HepG2 (cell line): ENCODE data around the gene PIP4K2C. TPM values are rescaled to one million over a fixed set of nuclear protein-coding genes. Genes with fewer than 3 reads are reported as not detected.

Experiments used
- ATAC-seq: fragments of 200-7000 bp; cut with Tn5 transposase; 3 replicates; pipeline ENCODE4 v1.9.1; 2020; ENCODE audit warnings: mild to moderate bottlenecking, moderate library complexity
- BruUV-seq: library from RNA; stranded (reverse); fragments of 400-500 nt; replicated peaks from 2 replicates; lab custom pipeline; 2021; lab: Mats Ljungman, UMichigan
- CTCF ChIA-PET: fragments of 300-600 bp; formaldehyde crosslinking; extraction: SDS; loops from one replicate; lab custom pipeline; 2021; ENCODE audit warnings: low total read pairs, inconsistent platforms, low intra/inter-chr PET ratio; lab: Yijun Ruan, JAX
- POLR2A ChIA-PET: fragments of 350-600 bp; sonication (Branson Sonifier 250); formaldehyde crosslinking; loops from one replicate; lab custom pipeline; 2020; ENCODE audit warnings: antibody characterized with exemption, inconsistent platforms; lab: Yijun Ruan, JAX
- DNase-seq: peaks from one replicate; pipeline ENCODE4 v3.0.0-alpha.2; 2015; ENCODE audit warnings: low spot score
- FAIRE-seq: peaks from 3 replicates; lab custom pipeline; 2011; peaks lifted over from hg19 to GRCh38; lab: Jason Lieb, UNC
- H2AFZ ChIP-seq: one replicate; pipeline ENCODE4 v1.6.1; 2011; ENCODE audit warnings: low read length, inconsistent platforms
- H3K27ac ChIP-seq: fragments of 300-600 bp; 3 replicates; pipeline ENCODE4 v1.8.0; 2011; ENCODE audit warnings: mixed run types, mild to moderate bottlenecking, mixed read lengths, low read length, inconsistent platforms; ENCODE audit not compliant: insufficient read depth; ENCODE audit errors: extremely low read length
- H3K27me3 ChIP-seq, 2 experiments: fragments of 200-600 bp in 1 of 2; 2 replicates in 1 of 2; 3 replicates in 1 of 2; pipeline versions ENCODE4 v1.6.0 to v1.8.0; 2011; ENCODE audit warnings: low read length in 2 of 2, mild to moderate bottlenecking in 2 of 2, moderate library complexity in 2 of 2, inconsistent platforms in 1 of 2; ENCODE audit not compliant: insufficient read depth in 2 of 2, control insufficient read depth in 1 of 2
- H3K36me3 ChIP-seq, 2 experiments: fragments of 200-600 bp in 1 of 2; replicated peaks in 1 of 2; 2 replicates in 1 of 2; 3 replicates in 1 of 2; pipeline versions ENCODE4 v1.5.1 to v1.8.0; 2011; ENCODE audit warnings: low read length in 2 of 2, inconsistent platforms in 1 of 2; ENCODE audit not compliant: insufficient read depth in 2 of 2, control insufficient read depth in 1 of 2
- H3K4me1 ChIP-seq: 2 replicates; pipeline ENCODE4 v1.5.1; 2012; ENCODE audit warnings: low read length, inconsistent platforms; ENCODE audit not compliant: insufficient read depth
- H3K4me2 ChIP-seq: 2 replicates; pipeline ENCODE4 v1.6.0; 2011; ENCODE audit warnings: low read depth, low read length, inconsistent platforms
- H3K4me3 ChIP-seq, 3 experiments: fragments of 200-600 bp in 1 of 3; sonication (generic), shearing (Covaris generic) in 1 of 3; replicated peaks in 1 of 3; 2 replicates each; pipeline ENCODE4 v1.5.1; 2011 to 2016; ENCODE audit warnings: low read length in 3 of 3, inconsistent platforms in 2 of 3, low read depth in 2 of 3, mild to moderate bottlenecking in 2 of 3, control low read depth in 1 of 3, mixed read lengths in 1 of 3; ENCODE audit not compliant: insufficient read depth in 1 of 3
- H3K79me2 ChIP-seq: one replicate; pipeline ENCODE4 v1.6.1; 2011; ENCODE audit warnings: low read length, inconsistent platforms; ENCODE audit not compliant: insufficient read depth
- H3K9ac ChIP-seq: 2 replicates; pipeline ENCODE4 v1.6.0; 2011; ENCODE audit warnings: mild to moderate bottlenecking, low read depth, low read length, inconsistent platforms; ENCODE audit not compliant: insufficient read depth
- H3K9me3 ChIP-seq: 2 replicates; pipeline ENCODE4 v1.5.1; 2012; ENCODE audit warnings: mild to moderate bottlenecking, low read length
- H4K20me1 ChIP-seq: 2 replicates; pipeline ENCODE4 v1.6.0; 2011; ENCODE audit warnings: inconsistent platforms, mild to moderate bottlenecking, low read length, moderate library complexity; ENCODE audit not compliant: insufficient read depth
- EHMT2 ChIP-seq: fragments of 200-600 bp; sonication (generic); IDR thresholded peaks from 2 replicates; pipeline ENCODE4 v1.7.0; 2017; ENCODE audit warnings: antibody characterized with exemption, low read depth, low read length, borderline replicate concordance
- HMG20A ChIP-seq: IDR thresholded peaks from 2 replicates; pipeline ENCODE4 v1.6.1; 2016; ENCODE audit warnings: borderline replicate concordance
- JUN ChIP-seq: sonication (generic); formaldehyde crosslinking; IDR thresholded peaks from 2 replicates; pipeline ENCODE4 v1.4.0; 2020; ENCODE audit warnings: mild to moderate bottlenecking, missing genetic modification reagents
- MIER3 ChIP-seq: IDR thresholded peaks from 2 replicates; pipeline ENCODE4 v1.6.1; 2016; ENCODE audit warnings: missing compliant biosample characterization, borderline replicate concordance
- SOX13 ChIP-seq, 3 experiments: fragments of 450-650 bp in 1 of 3; sonication (generic) in 1 of 3; formaldehyde crosslinking in 1 of 3; IDR thresholded peaks in 2 of 3; conservative IDR thresholded peaks in 1 of 3; 2 replicates each; pipeline versions ENCODE4 v1.5.0 to v1.6.1; 2016 to 2020; ENCODE audit warnings: antibody characterized with exemption in 1 of 3, mild to moderate bottlenecking in 1 of 3, missing compliant biosample characterization in 1 of 3, missing genetic modification reagents in 1 of 3, moderate library complexity in 1 of 3
- TBP ChIP-seq: sonication (generic); formaldehyde crosslinking; IDR thresholded peaks from 2 replicates; pipeline ENCODE4 v1.5.0; 2020; ENCODE audit warnings: missing genetic modification reagents
- ZIK1 ChIP-seq: sonication (generic); formaldehyde crosslinking; IDR thresholded peaks from 2 replicates; pipeline ENCODE4 v1.5.0; 2020; ENCODE audit warnings: mild to moderate bottlenecking, low read depth, missing genetic modification reagents, borderline replicate concordance
- ZNF629 ChIP-seq: sonication (generic); formaldehyde crosslinking; conservative IDR thresholded peaks from 2 replicates; pipeline ENCODE4 v1.5.0; 2020; ENCODE audit warnings: missing genetic modification reagents
- ZNF670 ChIP-seq: sonication (generic); formaldehyde crosslinking; IDR thresholded peaks from 2 replicates; pipeline ENCODE4 v1.8.0; 2022; ENCODE audit warnings: mild to moderate bottlenecking, missing genetic modification reagents, borderline replicate concordance
- ZNF768 ChIP-seq: sonication (generic); formaldehyde crosslinking; IDR thresholded peaks from 2 replicates; pipeline ENCODE4 v1.4.0; 2020; ENCODE audit warnings: missing genetic modification reagents
- WGBS: methylation state at CpG from one replicate; pipeline ENCODE4 v1.1.6; 2017; ENCODE audit warnings: low lambda C conversion rate; 5-methylcytosine and 5-hydroxymethylcytosine counted together
- in situ Hi-C: cut with HindIII; loops from 2 replicates; pipeline ENCODE4 v1.10.0; 2017; ENCODE audit warnings: low pct_unique_long_range_greater_than_20kb; ENCODE audit not compliant: extremely low pct_ligation_motif_present
- intact Hi-C: fragments of 100-400 bp; cut with micrococcal nuclease; formaldehyde crosslinking; loops from one replicate; pipeline ENCODE4 v1.10.0; 2022; ENCODE audit not compliant: unreplicated experiment
- polyA plus RNA-seq, 8 experiments: library from polyadenylated mRNA; depleted of rRNA in 3 of 8; stranded (reverse) in 7 of 8; unstranded in 1 of 8; fragments of >200 nt; fragmentation: Illumina TruSeq in 4 of 8; extraction: Trizol in 4 of 8; gene quantifications; 2 replicates each; pipeline versions ENCODE4 v1.2.1 to v1.2.3, GENCODE V29; 2011 to 2016; ENCODE audit warnings: low read depth in 4 of 8, missing spikeins in 1 of 8, mixed read lengths in 1 of 8; ENCODE audit not compliant: insufficient read depth in 1 of 8
- total RNA-seq, 5 experiments: library from RNA; depleted of rRNA; stranded (reverse); fragments of >200 nt; fragmentation: Illumina TruSeq; extraction: Trizol; gene quantifications; 2 replicates each; pipeline ENCODE4 v1.2.3, GENCODE V29; 2016; ENCODE audit warnings: low read depth in 1 of 5
- TF ChIP-seq, protein P1 (sequence below): sonication (generic); formaldehyde crosslinking; IDR thresholded peaks from 2 replicates; pipeline ENCODE4 v1.8.1; 2023; ENCODE audit warnings: mild to moderate bottlenecking, missing genetic modification reagents, borderline replicate concordance
- TF ChIP-seq, protein P2 (sequence below): sonication (generic); formaldehyde crosslinking; IDR thresholded peaks from 2 replicates; pipeline ENCODE4 v1.4.0; 2020; ENCODE audit warnings: missing genetic modification reagents, mild to moderate bottlenecking, borderline replicate concordance
- TF ChIP-seq, protein P3 (sequence below): IDR thresholded peaks from 2 replicates; pipeline ENCODE4 v1.6.1; 2016
- TF ChIP-seq, protein P4 (sequence below): sonication (generic); formaldehyde crosslinking; IDR thresholded peaks from 2 replicates; pipeline ENCODE4 v1.4.0; 2020; ENCODE audit warnings: missing genetic modification reagents, borderline replicate concordance

PIP4K2C gene
- total and polyA plus RNA-seq, 2 of the 13 experiments (the other 11 are each of a cell fraction or from before 2014, with no cell fraction given): 23.3 to 26.4 TPM

DNA sequence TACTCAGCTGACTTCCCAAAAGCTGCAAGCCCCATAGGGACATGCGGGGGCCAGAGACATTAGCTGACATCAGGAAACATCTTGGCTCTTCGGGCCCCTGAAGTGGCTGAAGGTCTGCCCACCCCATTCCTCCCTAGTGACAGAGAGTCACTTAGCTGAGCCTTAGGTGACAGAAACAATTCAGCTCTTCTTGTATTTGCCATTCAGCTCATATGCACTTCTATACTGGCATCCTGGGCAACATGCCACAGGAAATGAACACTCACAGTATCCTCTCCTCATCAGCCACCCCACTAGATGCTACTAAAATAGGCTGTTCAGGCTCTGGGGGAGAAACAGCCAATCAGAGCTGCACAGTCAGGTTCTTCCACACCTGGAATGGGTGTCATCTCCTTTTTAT is 47.4 kb upstream of the PIP4K2C start:
- in situ Hi-C loops: no loop called here
- TF ChIP-seq, protein P1, sequence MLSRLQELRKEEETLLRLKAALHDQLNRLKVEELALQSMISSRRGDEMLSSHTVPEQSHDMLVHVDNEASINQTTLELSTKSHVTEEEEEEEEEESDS: no peak
- TF ChIP-seq MIER3 (CRISPR knock-in tag): no peak
- TF ChIP-seq TBP (CRISPR knock-in tag): no peak
- TF ChIP-seq ZIK1 (CRISPR knock-in tag): no peak
- TF ChIP-seq, protein P2, sequence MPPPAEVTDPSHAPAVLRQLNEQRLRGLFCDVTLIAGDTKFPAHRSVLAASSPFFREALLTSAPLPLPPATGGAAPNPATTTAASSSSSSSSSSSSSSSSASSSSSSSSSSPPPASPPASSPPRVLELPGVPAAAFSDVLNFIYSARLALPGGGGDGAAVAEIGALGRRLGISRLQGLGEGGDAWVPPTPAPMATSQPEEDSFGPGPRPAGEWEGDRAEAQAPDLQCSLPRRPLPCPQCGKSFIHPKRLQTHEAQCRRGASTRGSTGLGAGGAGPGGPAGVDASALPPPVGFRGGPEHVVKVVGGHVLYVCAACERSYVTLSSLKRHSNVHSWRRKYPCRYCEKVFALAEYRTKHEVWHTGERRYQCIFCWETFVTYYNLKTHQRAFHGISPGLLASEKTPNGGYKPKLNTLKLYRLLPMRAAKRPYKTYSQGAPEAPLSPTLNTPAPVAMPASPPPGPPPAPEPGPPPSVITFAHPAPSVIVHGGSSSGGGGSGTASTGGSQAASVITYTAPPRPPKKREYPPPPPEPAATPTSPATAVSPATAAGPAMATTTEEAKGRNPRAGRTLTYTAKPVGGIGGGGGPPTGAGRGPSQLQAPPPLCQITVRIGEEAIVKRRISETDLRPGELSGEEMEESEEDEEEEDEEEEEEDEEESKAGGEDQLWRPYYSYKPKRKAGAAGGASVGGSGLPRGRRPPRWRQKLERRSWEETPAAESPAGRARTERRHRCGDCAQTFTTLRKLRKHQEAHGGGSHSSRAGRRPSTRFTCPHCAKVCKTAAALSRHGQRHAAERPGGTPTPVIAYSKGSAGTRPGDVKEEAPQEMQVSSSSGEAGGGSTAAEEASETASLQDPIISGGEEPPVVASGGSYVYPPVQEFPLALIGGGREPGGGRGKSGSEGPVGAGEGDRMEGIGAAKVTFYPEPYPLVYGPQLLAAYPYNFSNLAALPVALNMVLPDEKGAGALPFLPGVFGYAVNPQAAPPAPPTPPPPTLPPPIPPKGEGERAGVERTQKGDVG (CRISPR knock-in tag): no peak
- TF ChIP-seq HMG20A (CRISPR knock-in tag): no peak
- no peak for TF ChIP-seq ZNF629 (CRISPR knock-in tag)
- TF ChIP-seq ZNF670 (CRISPR knock-in tag): no peak
- TF ChIP-seq ZNF768 (CRISPR knock-in tag): no peak
- no peak for TF ChIP-seq EHMT2
- TF ChIP-seq JUN: no peak
- TF ChIP-seq, protein P3, sequence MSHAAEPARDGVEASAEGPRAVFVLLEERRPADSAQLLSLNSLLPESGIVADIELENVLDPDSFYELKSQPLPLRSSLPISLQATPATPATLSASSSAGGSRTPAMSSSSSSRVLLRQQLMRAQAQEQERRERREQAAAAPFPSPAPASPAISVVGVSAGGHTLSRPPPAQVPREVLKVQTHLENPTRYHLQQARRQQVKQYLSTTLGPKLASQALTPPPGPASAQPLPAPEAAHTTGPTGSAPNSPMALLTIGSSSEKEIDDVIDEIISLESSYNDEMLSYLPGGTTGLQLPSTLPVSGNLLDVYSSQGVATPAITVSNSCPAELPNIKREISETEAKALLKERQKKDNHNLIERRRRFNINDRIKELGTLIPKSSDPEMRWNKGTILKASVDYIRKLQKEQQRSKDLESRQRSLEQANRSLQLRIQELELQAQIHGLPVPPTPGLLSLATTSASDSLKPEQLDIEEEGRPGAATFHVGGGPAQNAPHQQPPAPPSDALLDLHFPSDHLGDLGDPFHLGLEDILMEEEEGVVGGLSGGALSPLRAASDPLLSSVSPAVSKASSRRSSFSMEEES: no peak
- TF ChIP-seq, protein P4, sequence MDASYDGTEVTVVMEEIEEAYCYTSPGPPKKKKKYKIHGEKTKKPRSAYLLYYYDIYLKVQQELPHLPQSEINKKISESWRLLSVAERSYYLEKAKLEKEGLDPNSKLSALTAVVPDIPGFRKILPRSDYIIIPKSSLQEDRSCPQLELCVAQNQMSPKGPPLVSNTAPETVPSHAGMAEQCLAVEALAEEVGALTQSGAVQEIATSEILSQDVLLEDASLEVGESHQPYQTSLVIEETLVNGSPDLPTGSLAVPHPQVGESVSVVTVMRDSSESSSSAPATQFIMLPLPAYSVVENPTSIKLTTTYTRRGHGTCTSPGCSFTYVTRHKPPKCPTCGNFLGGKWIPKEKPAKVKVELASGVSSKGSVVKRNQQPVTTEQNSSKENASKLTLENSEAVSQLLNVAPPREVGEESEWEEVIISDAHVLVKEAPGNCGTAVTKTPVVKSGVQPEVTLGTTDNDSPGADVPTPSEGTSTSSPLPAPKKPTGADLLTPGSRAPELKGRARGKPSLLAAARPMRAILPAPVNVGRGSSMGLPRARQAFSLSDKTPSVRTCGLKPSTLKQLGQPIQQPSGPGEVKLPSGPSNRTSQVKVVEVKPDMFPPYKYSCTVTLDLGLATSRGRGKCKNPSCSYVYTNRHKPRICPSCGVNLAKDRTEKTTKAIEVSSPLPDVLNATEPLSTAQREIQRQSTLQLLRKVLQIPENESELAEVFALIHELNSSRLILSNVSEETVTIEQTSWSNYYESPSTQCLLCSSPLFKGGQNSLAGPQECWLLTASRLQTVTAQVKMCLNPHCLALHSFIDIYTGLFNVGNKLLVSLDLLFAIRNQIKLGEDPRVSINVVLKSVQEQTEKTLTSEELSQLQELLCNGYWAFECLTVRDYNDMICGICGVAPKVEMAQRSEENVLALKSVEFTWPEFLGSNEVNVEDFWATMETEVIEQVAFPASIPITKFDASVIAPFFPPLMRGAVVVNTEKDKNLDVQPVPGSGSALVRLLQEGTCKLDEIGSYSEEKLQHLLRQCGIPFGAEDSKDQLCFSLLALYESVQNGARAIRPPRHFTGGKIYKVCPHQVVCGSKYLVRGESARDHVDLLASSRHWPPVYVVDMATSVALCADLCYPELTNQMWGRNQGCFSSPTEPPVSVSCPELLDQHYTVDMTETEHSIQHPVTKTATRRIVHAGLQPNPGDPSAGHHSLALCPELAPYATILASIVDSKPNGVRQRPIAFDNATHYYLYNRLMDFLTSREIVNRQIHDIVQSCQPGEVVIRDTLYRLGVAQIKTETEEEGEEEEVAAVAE (CRISPR knock-in tag): no peak
- no peak for TF ChIP-seq SOX13 (IDR thresholded peaks at IDR 0.05)
- TF ChIP-seq SOX13 (CRISPR knock-in tag; conservative IDR thresholded peaks at IDR 0.05 in 1 of 2, IDR thresholded peaks at IDR 0.05 in 1 of 2): no peak
- TF ChIP-seq, all 625 proteins: peak for 0
- 93% methylated on average over 2 of the region's 2 CpGs for WGBS
- POLR2A ChIA-PET: interaction anchor here (0.9 to 1.4 kb wide), 4 partner anchors 9 to 33 kb away, joined by 3 to 5 read pairs (median 4); no protein-coding TSS in a partner anchor
- Histone ChIP-seq H3K9ac (no peak overlapping the region), H3K4me2 (no peak overlapping the region), H3K27me3 (peaks cover 0 to 6% of the 10 kb centered on the region in 2 experiments; a peak in 2 of 5 replicates), H4K20me1 (no peaks in the 10 kb centered on the region), H2AFZ (no peak overlapping the region), H3K36me3 (peaks cover 2 to 7% of the 10 kb centered on the region in 2 experiments; a peak in 3 of 5 replicates), H3K4me3 (no peak overlapping the region), H3K27ac (no peak overlapping the region), H3K4me1 (peaks cover 27% of the 10 kb centered on the region), H3K9me3 (no peaks in the 10 kb centered on the region), H3K79me2 (peaks cover 20% of the 10 kb centered on the region)
- FAIRE-seq: no peak
- ATAC-seq: no peak
- no peak for DNase-seq
- BruUV-seq: no TSS peak
- intact Hi-C loops: no loop called here
- CTCF ChIA-PET: no interaction called here
